ENCODE results near the gene RAP1A. TPM values are rescaled to one million over a fixed set of nuclear protein-coding genes. Genes with fewer than 3 reads are reported as not detected.

The RAP1A gene
- polyA plus RNA-seq, 1 donor (not counting 4 experiments of a cell fraction or from before 2014, with no cell fraction given) = 70.3 TPM

- Histone ChIP-seq H3K36me3 (ENCODE audit: control insufficient read depth in 2 of 2, extremely low read depth in 1 of 2, insufficient read depth in 2 of 2, low read length in 2 of 2) (peaks cover 1 to 15% of the 10 kb centered on the region in 2 experiments), H3K27me3 (ENCODE audit: control insufficient read depth, extremely low read depth, insufficient read depth, low read length) (no peaks in the 10 kb centered on the region), H3K9ac (ENCODE audit: control insufficient read depth, extremely low read depth, insufficient read depth, low read length) (no peak overlapping the region), H3K79me2 (ENCODE audit: control insufficient read depth, insufficient read depth, low read length) (no peaks in the 10 kb centered on the region), H3K4me2 (ENCODE audit: control insufficient read depth, extremely low read depth, insufficient read depth, low read depth, low read length) (no peak overlapping the region), H2AFZ (ENCODE audit: control insufficient read depth, low read length) (no peak overlapping the region), H3K4me3 (ENCODE audit: control insufficient read depth in 2 of 3, extremely low read depth in 1 of 3, insufficient read depth in 2 of 3, low read depth in 1 of 3, low read length in 3 of 3) (no peak overlapping the region), H4K20me1 (ENCODE audit: control insufficient read depth, extremely low read depth, insufficient read depth, low read length) (no peaks in the 10 kb centered on the region), H3K9me1 (ENCODE audit: control insufficient read depth, extremely low read depth, insufficient read depth, low read length) (no peaks in the 10 kb centered on the region), H3K27ac (ENCODE audit: control insufficient read depth, insufficient read depth, low read length) (no peak overlapping the region), H3K9me3 (ENCODE audit: control insufficient read depth, low read depth, low read length) (no peaks in the 10 kb centered on the region), H3K4me1 (ENCODE audit: control insufficient read depth, extremely low read depth, insufficient read depth, low read length) (peaks cover 2% of the 10 kb centered on the region)
- dilution Hi-C loops (cut with MboI; ENCODE audit: extremely low pct_ligation_motif_present, low sequenced_read_pairs) = no loop called here
- no peak for FAIRE-seq
- no peak for TF ChIP-seq CTCF (optimal IDR thresholded peaks at IDR 0.05 in 1 of 3, IDR thresholded peaks at IDR 0.05 in 1 of 3, conservative IDR thresholded peaks at IDR 0.05 in 1 of 3; ENCODE audit: extremely low read depth in 1 of 3, insufficient read depth in 2 of 3, low read length in 3 of 3)
- no peak for DNase-seq (ENCODE audit: low read depth, low spot score)
Measured at GRCh38 chr1:111699268-111699667, 79.7 kb downstream of the RAP1A start.

- FAIRE-seq = no peak
- DNase-seq (ENCODE audit: low read depth, low spot score) = no peak
- dilution Hi-C loops (cut with MboI; ENCODE audit: extremely low pct_ligation_motif_present, low sequenced_read_pairs) = no loop called here
- Histone ChIP-seq H3K9me3 (ENCODE audit: control insufficient read depth, low read depth, low read length) (no peaks in the 10 kb centered on the region), H3K79me2 (ENCODE audit: control insufficient read depth, insufficient read depth, low read length) (no peaks in the 10 kb centered on the region), H3K9ac (ENCODE audit: control insufficient read depth, extremely low read depth, insufficient read depth, low read length) (no peak overlapping the region), H3K4me3 (ENCODE audit: control insufficient read depth in 2 of 3, extremely low read depth in 1 of 3, insufficient read depth in 2 of 3, low read depth in 1 of 3, low read length in 3 of 3) (no peak overlapping the region), H3K4me1 (ENCODE audit: control insufficient read depth, extremely low read depth, insufficient read depth, low read length) (peaks cover 13% of the 10 kb centered on the region), H3K27me3 (ENCODE audit: control insufficient read depth, extremely low read depth, insufficient read depth, low read length) (no peaks in the 10 kb centered on the region), H3K36me3 (ENCODE audit: control insufficient read depth in 2 of 2, extremely low read depth in 1 of 2, insufficient read depth in 2 of 2, low read length in 2 of 2) (peaks cover 1 to 15% of the 10 kb centered on the region in 2 experiments), H3K9me1 (ENCODE audit: control insufficient read depth, extremely low read depth, insufficient read depth, low read length) (no peaks in the 10 kb centered on the region), H2AFZ (ENCODE audit: control insufficient read depth, low read length) (no peak overlapping the region), H3K4me2 (ENCODE audit: control insufficient read depth, extremely low read depth, insufficient read depth, low read depth, low read length) (no peak overlapping the region), H4K20me1 (ENCODE audit: control insufficient read depth, extremely low read depth, insufficient read depth, low read length) (no peaks in the 10 kb centered on the region), H3K27ac (ENCODE audit: control insufficient read depth, insufficient read depth, low read length) (no peak overlapping the region)
- TF ChIP-seq EZH2 (IDR thresholded peaks at IDR 0.05; ENCODE audit: low read length) = no peak
- no peak for TF ChIP-seq CTCF (optimal IDR thresholded peaks at IDR 0.05 in 1 of 3, IDR thresholded peaks at IDR 0.05 in 1 of 3, conservative IDR thresholded peaks at IDR 0.05 in 1 of 3; ENCODE audit: extremely low read depth in 1 of 3, insufficient read depth in 2 of 3, low read length in 3 of 3)
Measured at GRCh38 chr1:111702504-111703050, 83.0 kb downstream of the RAP1A start.
